ENCODE results near the gene LGALS7B.
"Not testable (repeated sequence)": the region's sequence is repeated elsewhere in the genome, so short reads cannot be mapped to it uniquely, and the experiment has no call there.

LGALS7B gene

GRCh38 chr19:38800577-38801347, 11.8 kb downstream of the LGALS7B start:
- no peak overlapping the region for H3K4me3 ChIP-seq (ENCODE audit: low read length)
- no peak overlapping the region for H3K9ac ChIP-seq (ENCODE audit: low read depth, low read length)
- no peak overlapping the region for H3K27ac ChIP-seq (ENCODE audit: low read depth, low read length)
- no peaks in the 10 kb centered on the region for H3K4me1 ChIP-seq (ENCODE audit: insufficient read depth, low read length)
- no peaks in the 10 kb centered on the region for H3K27me3 ChIP-seq (ENCODE audit: insufficient read depth, low read length)
- H3K36me3 ChIP-seq (ENCODE audit: insufficient read depth, low read length) = no peaks in the 10 kb centered on the region
- 90% methylated on average over 5 of the region's 5 CpGs for WGBS
- H3K9me3 ChIP-seq (ENCODE audit: insufficient read depth, low read depth, low read length) = peaks cover 4% of the 10 kb centered on the region; the same call in 1 of the 2 replicates

DNA sequence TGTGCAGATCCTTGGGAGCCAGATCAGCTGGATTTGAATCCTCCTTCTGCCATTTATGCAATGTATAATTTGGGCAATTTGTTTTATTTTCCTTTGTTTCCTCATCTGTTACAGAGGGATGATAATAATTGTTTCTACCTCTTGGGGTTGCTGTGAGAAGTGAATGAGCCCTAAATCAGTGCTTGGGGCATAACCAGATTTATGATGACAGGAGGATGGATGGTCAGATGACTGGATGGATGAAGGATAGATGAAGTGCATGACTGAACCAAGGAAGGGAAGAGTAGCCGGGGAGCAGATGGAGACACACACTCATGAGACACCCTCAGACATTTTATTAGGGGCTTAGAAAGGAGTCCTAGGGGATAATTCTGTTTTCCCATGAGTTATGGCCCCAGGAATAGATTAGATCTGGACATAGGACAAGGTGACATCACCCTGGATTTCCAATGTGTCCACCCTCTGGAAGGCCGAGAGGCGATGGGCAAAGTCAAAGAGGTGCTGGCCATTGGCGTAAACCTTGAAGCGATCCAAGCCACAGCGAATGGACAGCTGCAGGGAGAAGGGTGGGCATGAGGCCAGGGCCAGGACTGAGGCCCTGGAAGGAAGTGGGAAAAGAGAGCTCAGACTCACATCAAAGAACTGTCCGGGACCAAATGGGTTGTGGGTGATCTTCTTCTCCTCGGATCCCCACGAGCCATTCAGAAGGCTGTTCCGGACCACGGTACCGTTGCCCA, 12.5 kb downstream of the LGALS7B start:
- Histone ChIP-seq H3K4me1 (ENCODE audit: insufficient read depth, low read length) (no peaks in the 10 kb centered on the region), H3K27ac (ENCODE audit: low read depth, low read length) (no peak overlapping the region), H3K9ac (ENCODE audit: low read depth, low read length) (no peak overlapping the region), H3K36me3 (ENCODE audit: insufficient read depth, low read length) (no peaks in the 10 kb centered on the region), H3K9me3 (ENCODE audit: insufficient read depth, low read depth, low read length) (peaks cover 4% of the 10 kb centered on the region; the same call in 1 of the 2 replicates), H3K27me3 (ENCODE audit: insufficient read depth, low read length) (no peaks in the 10 kb centered on the region), H3K4me3 (ENCODE audit: low read length) (no peak overlapping the region)
- 95% methylated on average over 12 of the region's 12 CpGs for WGBS

DNA sequence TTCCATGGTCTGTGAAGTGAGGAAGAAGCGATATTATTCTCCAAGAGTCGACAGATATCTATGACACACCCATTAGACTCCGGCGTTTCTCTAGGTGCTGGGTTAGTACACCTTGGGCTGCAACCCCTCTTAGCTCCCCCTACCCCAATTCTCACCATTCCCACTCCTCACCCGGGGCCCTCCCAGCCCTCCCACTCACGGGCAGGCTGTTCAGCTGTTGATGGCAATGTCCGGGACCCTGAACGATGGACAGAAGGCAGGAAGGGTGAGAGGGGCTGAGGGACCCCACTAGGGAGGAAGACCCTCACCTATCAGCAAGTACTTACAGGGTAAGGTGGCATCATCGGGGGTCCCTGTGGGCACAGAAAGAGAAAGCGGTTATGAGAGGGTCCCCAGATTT, 14.5 kb downstream of the LGALS7B start:
- Histone ChIP-seq H3K27me3 (ENCODE audit: insufficient read depth, low read length) (no peaks in the 10 kb centered on the region), H3K4me3 (ENCODE audit: low read length) (no peak overlapping the region), H3K9me3 (ENCODE audit: insufficient read depth, low read depth, low read length) (peaks cover 4% of the 10 kb centered on the region; the same call in 1 of the 2 replicates), H3K4me1 (ENCODE audit: insufficient read depth, low read length) (no peaks in the 10 kb centered on the region), H3K36me3 (ENCODE audit: insufficient read depth, low read length) (no peaks in the 10 kb centered on the region), H3K27ac (ENCODE audit: low read depth, low read length) (no peak overlapping the region), H3K9ac (ENCODE audit: low read depth, low read length) (no peak overlapping the region)
- WGBS = 98% methylated on average over 8 of the region's 10 CpGs

DNA sequence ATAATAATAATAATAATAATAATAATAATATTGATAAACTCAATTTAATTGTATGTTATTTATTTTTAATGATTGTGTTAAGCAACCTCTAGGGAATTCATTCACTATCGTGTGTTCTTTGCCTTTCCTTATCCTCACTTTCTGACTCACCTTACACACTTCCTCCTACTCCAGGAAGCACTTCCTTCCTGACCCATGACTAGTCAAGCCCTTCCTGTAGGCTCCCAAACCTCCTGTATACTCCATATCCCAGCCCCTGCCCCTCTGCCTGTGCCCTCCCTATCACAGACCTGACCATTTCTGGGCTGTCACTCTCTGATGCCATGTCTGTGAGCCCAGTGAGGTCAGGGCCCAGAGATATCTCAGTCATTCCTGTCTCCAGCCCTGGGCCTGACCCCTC, 16.2 kb downstream of the LGALS7B start:
- no peak overlapping the region for H3K9ac ChIP-seq (ENCODE audit: low read depth, low read length)
- H3K4me3 ChIP-seq (ENCODE audit: low read length) = no peak overlapping the region
- H3K9me3 ChIP-seq (ENCODE audit: insufficient read depth, low read depth, low read length) = no peaks in the 10 kb centered on the region
- H3K36me3 ChIP-seq (ENCODE audit: insufficient read depth, low read length) = no peaks in the 10 kb centered on the region
- 91% methylated on average over 1 of the region's 1 CpG for WGBS
- no peak overlapping the region for H3K27ac ChIP-seq (ENCODE audit: low read depth, low read length)
- H3K27me3 ChIP-seq (ENCODE audit: insufficient read depth, low read length) = no peaks in the 10 kb centered on the region
- H3K4me1 ChIP-seq (ENCODE audit: insufficient read depth, low read length) = no peaks in the 10 kb centered on the region

DNA sequence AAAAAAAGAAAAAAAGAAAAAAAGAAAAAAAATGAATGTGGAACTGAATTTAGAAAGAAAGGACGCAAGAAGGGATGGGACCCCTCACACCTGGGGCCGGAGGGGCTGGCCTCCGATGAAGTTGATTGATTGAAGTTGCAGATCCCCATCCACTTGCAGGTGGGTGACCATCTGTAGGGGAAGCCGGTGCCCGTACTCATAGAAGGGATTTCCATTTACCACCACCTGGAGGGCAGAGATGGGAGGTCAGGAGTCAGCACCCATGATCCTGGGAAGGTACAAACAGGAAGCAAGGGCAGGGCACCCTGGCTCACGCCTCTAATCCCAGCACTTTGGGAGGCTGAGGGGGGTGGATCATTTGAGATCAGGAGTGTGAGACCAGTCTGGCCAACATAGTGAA, 17.4 kb downstream of the LGALS7B start:
- Histone ChIP-seq H3K27ac (ENCODE audit: low read depth, low read length) (no peak overlapping the region), H3K36me3 (ENCODE audit: insufficient read depth, low read length) (no peaks in the 10 kb centered on the region), H3K4me3 (ENCODE audit: low read length) (no peak overlapping the region), H3K9ac (ENCODE audit: low read depth, low read length) (no peak overlapping the region), H3K9me3 (ENCODE audit: insufficient read depth, low read depth, low read length) (no peaks in the 10 kb centered on the region), H3K27me3 (ENCODE audit: insufficient read depth, low read length) (no peaks in the 10 kb centered on the region), H3K4me1 (ENCODE audit: insufficient read depth, low read length) (no peaks in the 10 kb centered on the region)
- 93% methylated on average over 6 of the region's 6 CpGs for WGBS

DNA sequence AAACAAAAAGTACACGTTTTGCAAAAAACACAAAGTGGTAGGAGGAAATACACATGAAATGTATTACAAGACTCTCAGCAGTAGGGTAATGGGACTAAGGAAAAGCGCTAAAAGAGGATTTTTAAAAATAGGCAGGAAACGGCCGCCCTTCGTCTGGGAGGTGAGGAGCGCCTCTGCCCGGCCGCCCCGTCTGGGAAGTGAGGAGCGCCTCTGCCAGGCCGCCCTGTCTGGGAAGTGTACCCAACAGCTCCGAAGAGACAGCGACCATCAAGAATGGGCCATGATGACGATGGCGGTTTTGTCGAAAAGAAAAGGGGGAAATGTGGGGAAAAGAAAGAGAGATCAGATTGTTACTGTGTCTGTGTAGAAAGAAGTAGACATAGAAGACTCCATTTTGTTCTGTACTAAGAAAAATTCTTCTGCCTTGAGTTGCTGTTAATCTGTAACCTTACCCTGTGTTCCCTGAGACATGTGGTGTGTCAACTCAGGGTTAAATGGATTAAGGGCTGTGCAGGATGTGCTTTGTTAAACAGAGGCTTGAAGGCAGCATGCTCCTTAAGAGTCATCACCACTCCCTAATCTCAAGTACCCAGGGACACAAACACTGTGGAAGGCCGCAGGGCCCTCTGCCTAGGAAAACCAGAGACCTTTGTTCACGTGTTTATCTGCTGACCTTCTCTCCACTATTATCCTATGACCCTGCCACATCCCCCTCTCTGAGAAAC, 18.5 kb downstream of the LGALS7B start:
- not testable (repeated sequence) for H3K36me3 ChIP-seq (ENCODE audit: insufficient read depth, low read length); H3K27me3 ChIP-seq (ENCODE audit: insufficient read depth, low read length); H3K27ac ChIP-seq (ENCODE audit: low read depth, low read length); H3K4me3 ChIP-seq (ENCODE audit: low read length); H3K9me3 ChIP-seq (ENCODE audit: insufficient read depth, low read depth, low read length); H3K4me1 ChIP-seq (ENCODE audit: insufficient read depth, low read length); H3K9ac ChIP-seq (ENCODE audit: low read depth, low read length)
- 94% methylated on average over 14 of the region's 18 CpGs for WGBS

DNA sequence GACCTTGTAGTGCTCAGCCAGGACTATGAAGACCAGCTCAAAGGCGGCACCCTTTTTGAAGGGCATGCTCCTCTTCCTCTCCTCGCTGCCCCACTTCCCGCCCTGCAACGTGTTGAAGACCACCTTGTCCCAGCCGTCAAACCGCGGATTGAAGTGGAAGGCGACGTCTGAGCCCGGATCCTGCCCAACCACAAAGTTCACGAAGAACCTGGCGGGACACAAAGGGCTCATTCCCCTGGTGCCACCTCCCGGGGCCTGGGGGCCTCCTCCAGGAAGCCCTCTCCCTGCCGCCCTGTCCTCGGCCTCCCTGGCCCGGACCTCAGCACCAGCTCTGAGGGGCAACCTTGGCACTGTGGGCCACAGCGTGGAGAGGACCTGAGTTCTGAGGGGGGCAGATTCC, 19.7 kb downstream of the LGALS7B start:
- Histone ChIP-seq H3K9me3 (ENCODE audit: insufficient read depth, low read depth, low read length) (no peaks in the 10 kb centered on the region), H3K27me3 (ENCODE audit: insufficient read depth, low read length) (no peaks in the 10 kb centered on the region), H3K9ac (ENCODE audit: low read depth, low read length) (no peak overlapping the region), H3K4me3 (ENCODE audit: low read length) (no peak overlapping the region), H3K4me1 (ENCODE audit: insufficient read depth, low read length) (no peaks in the 10 kb centered on the region), H3K36me3 (ENCODE audit: insufficient read depth, low read length) (no peaks in the 10 kb centered on the region), H3K27ac (ENCODE audit: low read depth, low read length) (no peak overlapping the region)
- WGBS = 94% methylated on average over 17 of the region's 17 CpGs

DNA sequence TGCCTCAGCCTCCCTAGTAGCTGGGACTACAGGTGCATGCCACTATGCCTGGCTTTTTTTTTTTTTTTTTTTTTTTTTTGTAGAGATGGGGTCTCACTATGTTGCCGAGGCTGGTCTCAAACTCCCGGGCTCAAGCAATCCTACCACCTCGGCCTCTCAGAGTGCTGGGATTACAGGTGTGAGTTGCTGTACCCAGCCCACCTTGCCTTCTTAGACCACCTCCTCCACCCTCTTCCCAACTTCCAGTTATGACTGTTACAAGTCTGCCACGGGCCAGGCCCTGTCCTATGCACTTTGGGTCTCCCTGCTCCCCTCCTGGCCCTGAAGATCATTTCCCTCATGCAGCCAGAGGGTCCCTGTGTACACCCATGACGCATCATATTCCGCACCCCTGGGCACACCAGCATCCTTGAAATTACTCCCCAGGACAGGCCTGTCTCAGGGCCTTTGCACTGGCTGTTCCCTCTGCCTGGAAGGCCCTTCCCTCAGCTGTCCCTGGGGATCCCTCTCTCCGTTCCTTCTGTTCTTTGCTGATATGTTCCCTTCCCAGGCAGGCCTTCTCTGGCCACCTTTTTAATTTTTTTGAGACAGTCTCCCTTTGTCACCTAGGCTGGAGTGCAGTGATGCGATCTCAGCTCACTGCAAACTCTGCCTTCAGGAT, 20.7 kb downstream of the LGALS7B start:
- H3K9me3 ChIP-seq (ENCODE audit: insufficient read depth, low read depth, low read length) = no peaks in the 10 kb centered on the region
- no peaks in the 10 kb centered on the region for H3K36me3 ChIP-seq (ENCODE audit: insufficient read depth, low read length)
- H3K27ac ChIP-seq (ENCODE audit: low read depth, low read length) = no peak overlapping the region
- H3K9ac ChIP-seq (ENCODE audit: low read depth, low read length) = no peak overlapping the region
- H3K4me1 ChIP-seq (ENCODE audit: insufficient read depth, low read length) = no peaks in the 10 kb centered on the region
- H3K27me3 ChIP-seq (ENCODE audit: insufficient read depth, low read length) = no peaks in the 10 kb centered on the region
- WGBS = 97% methylated on average over 7 of the region's 8 CpGs
- no peak overlapping the region for H3K4me3 ChIP-seq (ENCODE audit: low read length)

DNA sequence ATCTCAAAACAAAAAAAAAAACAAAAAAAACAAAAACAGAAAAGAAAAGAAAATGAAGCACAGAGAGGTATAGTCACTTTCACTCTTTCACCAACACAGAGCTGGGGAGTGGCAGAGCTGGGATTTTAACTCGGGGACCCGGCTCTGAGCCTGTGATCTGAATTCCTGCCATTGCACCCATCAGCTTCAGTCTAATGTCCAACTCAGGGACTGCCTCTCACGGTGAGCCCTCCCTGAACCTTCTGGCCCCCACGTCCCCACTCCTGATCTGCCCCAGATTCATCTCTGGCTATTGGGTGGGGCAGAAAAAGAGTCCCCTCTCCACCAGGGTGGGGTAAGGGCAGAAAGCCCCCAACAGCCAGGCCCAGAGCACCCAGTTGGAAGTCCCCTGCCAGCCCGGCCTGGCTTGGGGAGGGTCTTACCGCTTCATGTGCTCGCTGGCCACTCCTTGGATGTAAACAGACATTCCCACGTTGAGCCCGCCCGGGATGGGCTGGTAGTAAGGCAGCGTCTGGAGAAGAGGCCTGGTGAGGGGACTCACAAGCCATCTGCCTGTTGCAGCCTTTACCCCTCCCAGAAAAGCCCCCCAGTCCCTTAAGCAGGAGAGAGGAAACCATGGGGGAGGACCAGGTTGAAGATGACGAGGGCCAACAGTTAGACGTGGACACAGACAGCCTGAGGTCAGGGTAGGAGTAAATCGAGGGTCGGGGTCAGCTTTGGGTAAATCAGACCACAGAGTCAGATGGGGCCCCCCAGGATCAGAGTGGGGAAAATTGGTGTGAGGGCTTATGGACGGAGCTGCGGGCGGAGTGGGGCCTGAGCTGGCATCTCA, 23.2 kb downstream of the LGALS7B start:
- Histone ChIP-seq H3K27ac (ENCODE audit: low read depth, low read length) (no peak overlapping the region), H3K4me1 (ENCODE audit: insufficient read depth, low read length) (no peaks in the 10 kb centered on the region), H3K9ac (ENCODE audit: low read depth, low read length) (no peak overlapping the region), H3K9me3 (ENCODE audit: insufficient read depth, low read depth, low read length) (no peaks in the 10 kb centered on the region), H3K36me3 (ENCODE audit: insufficient read depth, low read length) (peaks cover 22% of the 10 kb centered on the region), H3K4me3 (ENCODE audit: low read length) (no peak overlapping the region), H3K27me3 (ENCODE audit: insufficient read depth, low read length) (no peaks in the 10 kb centered on the region)
- WGBS = 89% methylated on average over 18 of the region's 18 CpGs

DNA sequence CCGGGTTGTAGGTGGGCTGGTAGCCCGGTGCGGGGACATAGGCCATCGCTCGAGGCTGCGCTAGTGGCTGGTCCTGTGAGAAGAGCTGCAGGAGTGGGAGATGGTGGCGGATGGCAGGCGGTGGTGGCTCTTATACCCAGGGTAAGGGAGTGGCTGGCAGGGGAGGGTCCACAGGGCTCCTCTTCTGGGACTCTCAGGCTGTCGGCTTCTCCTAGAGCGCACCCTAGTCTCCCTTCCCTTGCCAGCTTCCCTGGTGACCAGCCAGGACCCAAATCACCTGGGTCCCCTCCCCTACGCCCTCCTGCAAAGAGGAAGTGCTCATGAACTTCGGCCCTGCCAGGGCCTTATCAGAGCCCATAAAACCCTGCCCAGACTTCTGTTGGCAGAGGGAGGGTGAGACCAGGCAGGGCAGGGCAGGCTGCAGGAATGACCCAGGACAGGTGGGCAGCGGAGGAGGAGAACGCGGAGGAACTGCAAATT, 23.9 kb downstream of the LGALS7B start, which contains the start of gene LGALS4:
Gene LGALS4 (minus strand): TSS at position 105 of the 480 bp plus-strand sequence. CDS start 59 bp downstream, at position 46.
- peaks cover 23% of the 10 kb centered on the region for H3K36me3 ChIP-seq (ENCODE audit: insufficient read depth, low read length)
- WGBS = 96% methylated on average over 15 of the region's 15 CpGs
- no peak within 1 kb of the TSS for H3K27ac ChIP-seq (ENCODE audit: low read depth, low read length)
- no peaks in the 10 kb centered on the region for H3K9me3 ChIP-seq (ENCODE audit: insufficient read depth, low read depth, low read length)
- no peak within 1 kb of the TSS for H3K9ac ChIP-seq (ENCODE audit: low read depth, low read length)
- no peaks in the 10 kb centered on the region for H3K27me3 ChIP-seq (ENCODE audit: insufficient read depth, low read length)
- H3K4me3 ChIP-seq (ENCODE audit: low read length) = no peak within 1 kb of the TSS
- no peaks in the 10 kb centered on the region for H3K4me1 ChIP-seq (ENCODE audit: insufficient read depth, low read length)

Data from HUES64 (cell line).